ENCODE measurements around the gene NAB2. TPM values are rescaled to one million over a fixed set of nuclear protein-coding genes. Genes with fewer than 3 reads are reported as not detected.

The NAB2 gene
- total and polyA plus RNA-seq, 9 of the 15 experiments (the other 6 are each of a cell fraction or from before 2014, with no cell fraction given): 0.45 to 40.9 (median 20.4) TPM

- in situ Hi-C loops (cut with MboI): no loop called here
- ChIA-PET CTCF (ENCODE audit: low intra/inter-chr PET ratio) (interaction anchor here (0.5 kb wide), 1 partner anchor 33 kb away, joined by 3 read pairs; no protein-coding TSS in a partner anchor), POLR2A (interaction anchor here (1.2 kb wide), 1 partner anchor 17 kb away, joined by 3 read pairs; no protein-coding TSS in a partner anchor)
- BruUV-seq (replicated peaks): no TSS peak
- no peak overlapping the region for H2AFZ ChIP-seq (ENCODE audit: low read depth, low read length)
- no peak overlapping the region for H3K27ac ChIP-seq (ENCODE audit: extremely low read depth, low read depth, low read length)
- H3K79me2 ChIP-seq (ENCODE audit: control insufficient read depth, insufficient read depth, low read length): no peaks in the 10 kb centered on the region
- H3K4me2 ChIP-seq (ENCODE audit: insufficient read depth, low read length): peak overlapping the region; percentile 27; the same call in 1 of the 2 replicates
- DNase-seq (ENCODE audit: extremely low read depth in 1 of 4, low spot score in 3 of 4) (peak; percentile 49 to 63 (median 61)), ATAC-seq (peak; percentile 83), FAIRE-seq (no peak)
- no peaks in the 10 kb centered on the region for H4K20me1 ChIP-seq (replicated peaks; ENCODE audit: control insufficient read depth, insufficient read depth, low read length)
- H3K9ac ChIP-seq (ENCODE audit: insufficient read depth in 1 of 2, low read depth in 2 of 2, low read length in 2 of 2): peak overlapping the region in 1 of 2 experiments; percentile 11; a peak in 1 of 4 replicates
- no peaks in the 10 kb centered on the region for H3K27me3 ChIP-seq (ENCODE audit: control insufficient read depth in 2 of 2, insufficient read depth in 2 of 2, low read length in 2 of 2)
- H3K9me3 ChIP-seq (replicated peaks; ENCODE audit: control insufficient read depth, insufficient read depth, low read depth, low read length): no peaks in the 10 kb centered on the region
- intact Hi-C loops (cut with micrococcal nuclease): no loop called here
- no peak overlapping the region for H3K4me3 ChIP-seq
- H3K4me1 ChIP-seq (replicated peaks in 1 of 2; ENCODE audit: control insufficient read depth in 2 of 2, insufficient read depth in 2 of 2, low read length in 2 of 2): peaks cover 18 to 23% of the 10 kb centered on the region in 2 experiments; a peak in 4 of 5 replicates
- no peaks in the 10 kb centered on the region for H3K9me1 ChIP-seq (ENCODE audit: control insufficient read depth, insufficient read depth, low read length)
- H3K36me3 ChIP-seq (ENCODE audit: control insufficient read depth, insufficient read depth, low read length): no peaks in the 10 kb centered on the region
- WGBS (ENCODE audit: insufficient coverage, low coverage, missing lambda C conversion rate): 15% methylated on average over 13 of the region's 13 CpGs
- TF ChIP-seq VEZF1 (CRISPR knock-in tag; IDR thresholded peaks at IDR 0.05) (peak; percentile 80), MAFG (tag; conservative IDR thresholded peaks at IDR 0.05) (peak; percentile 55), ZBTB9 (CRISPR knock-in tag; IDR thresholded peaks at IDR 0.05) (no peak), NR2C2 (CRISPR knock-in tag; IDR thresholded peaks at IDR 0.05) (no peak), NR2C2 (tag; IDR thresholded peaks at IDR 0.05) (peak; percentile 77), NRF1 (conservative IDR thresholded peaks at IDR 0.05 in 1 of 2, IDR thresholded peaks at IDR 0.05 in 1 of 2) (peak; percentile 16 to 27; a peak in 1 of 4 replicates), MECOM (CRISPR knock-in tag; IDR thresholded peaks at IDR 0.05) (no peak), HOXB6 (CRISPR knock-in tag; IDR thresholded peaks at IDR 0.05; ENCODE audit: borderline replicate concordance) (no peak), TFAP4 (CRISPR knock-in tag; IDR thresholded peaks at IDR 0.05; ENCODE audit: borderline replicate concordance) (peak; percentile 62), NFIC (IDR thresholded peaks at IDR 0.05) (0 out of 2 replicates have a peak, but pooled peaks have one; percentile 16), PRDM10 (IDR thresholded peaks at IDR 0.05; ENCODE audit: partially characterized antibody) (peak; percentile 10)
These were observed 49.8 kb downstream of the NAB2 start for GRCh38 chr12:57138526-57139272.

Measured in K562 (cell line).